Peyer's patch (tissue), 4 donors: Measurements from ENCODE around the gene CBX4. TPM values are rescaled to one million over a fixed set of nuclear protein-coding genes. Genes with fewer than 3 reads are reported as not detected.
"Not testable (repeated sequence)": the region's sequence is repeated elsewhere in the genome, so short reads cannot be mapped to it uniquely, and the experiment has no call there.

Source experiments
- DNase-seq, 3 donors: peaks; one replicate each; pipeline ENCODE4 v3.0.0-alpha.2; 2017 to 2019
- H3K27ac ChIP-seq, 4 donors: fragments of 200-600 bp; sonication (generic); one replicate each; pipeline ENCODE4 v1.5.1; 2016 to 2019
- H3K27me3 ChIP-seq, 2 donors: fragments of 200-600 bp; sonication (generic); one replicate each; pipeline ENCODE4 v1.5.1; 2019
- H3K36me3 ChIP-seq, 3 donors: fragments of 200-600 bp; sonication (generic); one replicate each; pipeline ENCODE4 v1.5.1; 2016 to 2019
- H3K4me1 ChIP-seq, 4 donors: fragments of 200-600 bp; sonication (generic); one replicate each; pipeline ENCODE4 v1.5.1; 2016 to 2019
- H3K4me3 ChIP-seq, 4 donors: fragments of 200-600 bp; sonication (generic); 1 replicate in 3 of 4; 2 replicates in 1 of 4; pipeline ENCODE4 v1.5.1; 2016 to 2019; ENCODE audit warnings: mild to moderate bottlenecking in 1 of 4
- H3K9me3 ChIP-seq, 4 donors: fragments of 200-600 bp; sonication (generic); one replicate each; pipeline ENCODE4 v1.5.1; 2016 to 2019; ENCODE audit warnings: mild to moderate bottlenecking in 1 of 4
- CTCF ChIP-seq, 6 experiments: fragments of 450-650 bp in 4 of 6; fragments of 200-600 bp in 2 of 6; sonication (generic) in 1 of 6; IDR thresholded peaks; one replicate each; pipeline ENCODE4 v1.5.1; 2017 to 2019; ENCODE audit warnings: antibody characterized with exemption in 6 of 6, mild to moderate bottlenecking in 3 of 6, moderate library complexity in 1 of 6
- POLR2A ChIP-seq, 2 donors: fragments of 450-650 bp; IDR thresholded peaks; one replicate each; pipeline ENCODE4 v1.5.1; 2017; ENCODE audit warnings: antibody characterized with exemption in 2 of 2, mild to moderate bottlenecking in 2 of 2, moderate library complexity in 2 of 2
- total RNA-seq, 4 donors: library from RNA; depleted of rRNA; stranded (reverse); fragments of >200 nt; gene quantifications; one replicate each; pipeline ENCODE4 v1.1.0, GENCODE V29; 2016

CBX4 gene
- total RNA-seq, 4 donors from 2014 or later: 4.9 to 19.0 (median 12.3) TPM

GRCh38 chr17:79857095-79857494 is 17.9 kb upstream of the CBX4 start:
- H3K27me3 ChIP-seq: no peaks in the 10 kb centered on the region
- no peak overlapping the region for H3K4me3 ChIP-seq
- no peaks in the 10 kb centered on the region for H3K9me3 ChIP-seq
- DNase-seq: no peak
- H3K4me1 ChIP-seq: peaks cover 0 to 14% (median 0%) of the 10 kb centered on the region in 4 donors
- TF ChIP-seq POLR2A (IDR thresholded peaks at IDR 0.05) (no peak), CTCF (IDR thresholded peaks at IDR 0.05) (no peak)
- H3K36me3 ChIP-seq: no peaks in the 10 kb centered on the region
- H3K27ac ChIP-seq: no peak overlapping the region

DNA sequence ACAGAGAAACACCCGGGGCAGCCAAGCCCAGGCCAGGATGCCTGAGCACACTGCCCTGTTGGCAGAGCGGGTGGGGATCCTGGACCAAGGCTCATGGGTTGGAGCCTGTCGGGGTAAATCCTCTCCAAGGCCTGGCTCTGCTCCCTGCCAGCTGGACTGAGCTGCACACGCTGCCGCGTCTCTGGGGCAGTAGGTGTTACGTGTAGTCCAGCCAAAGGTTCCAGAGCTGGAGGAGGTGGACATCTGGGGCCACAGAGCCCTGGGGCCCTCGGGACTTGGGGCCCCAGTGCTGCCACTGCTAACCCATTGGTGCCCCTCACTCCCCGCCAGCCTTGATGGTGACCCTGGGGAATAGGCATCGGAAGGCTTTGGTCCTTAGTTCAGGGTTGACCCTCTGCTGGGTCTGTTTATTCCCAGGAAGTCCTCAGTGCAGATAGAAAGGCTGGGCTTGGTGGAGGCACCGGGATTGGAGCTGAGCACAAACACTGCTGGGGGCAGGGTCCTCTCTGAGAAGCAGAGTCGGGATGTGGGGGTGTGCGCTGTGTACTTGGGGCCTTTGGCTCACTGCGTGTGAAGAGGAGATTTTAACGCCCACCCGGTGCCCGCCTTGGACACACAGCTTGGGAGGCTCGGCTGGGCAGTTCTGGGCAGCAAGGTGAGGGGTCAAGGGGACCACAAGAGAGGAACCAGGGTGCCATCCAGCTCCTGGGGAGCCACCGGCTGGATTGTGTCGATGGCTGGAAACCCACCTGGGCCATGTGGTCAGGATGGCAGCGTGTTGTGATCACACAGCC is 16.3 kb upstream of the CBX4 start:
- no peak for DNase-seq
- Histone ChIP-seq H3K36me3 (no peaks in the 10 kb centered on the region), H3K4me3 (no peak overlapping the region), H3K27ac (no peak overlapping the region), H3K9me3 (no peaks in the 10 kb centered on the region), H3K27me3 (no peaks in the 10 kb centered on the region), H3K4me1 (peaks cover 0 to 10% (median 0%) of the 10 kb centered on the region in 4 donors)
- no peak for TF ChIP-seq POLR2A (IDR thresholded peaks at IDR 0.05)

DNA sequence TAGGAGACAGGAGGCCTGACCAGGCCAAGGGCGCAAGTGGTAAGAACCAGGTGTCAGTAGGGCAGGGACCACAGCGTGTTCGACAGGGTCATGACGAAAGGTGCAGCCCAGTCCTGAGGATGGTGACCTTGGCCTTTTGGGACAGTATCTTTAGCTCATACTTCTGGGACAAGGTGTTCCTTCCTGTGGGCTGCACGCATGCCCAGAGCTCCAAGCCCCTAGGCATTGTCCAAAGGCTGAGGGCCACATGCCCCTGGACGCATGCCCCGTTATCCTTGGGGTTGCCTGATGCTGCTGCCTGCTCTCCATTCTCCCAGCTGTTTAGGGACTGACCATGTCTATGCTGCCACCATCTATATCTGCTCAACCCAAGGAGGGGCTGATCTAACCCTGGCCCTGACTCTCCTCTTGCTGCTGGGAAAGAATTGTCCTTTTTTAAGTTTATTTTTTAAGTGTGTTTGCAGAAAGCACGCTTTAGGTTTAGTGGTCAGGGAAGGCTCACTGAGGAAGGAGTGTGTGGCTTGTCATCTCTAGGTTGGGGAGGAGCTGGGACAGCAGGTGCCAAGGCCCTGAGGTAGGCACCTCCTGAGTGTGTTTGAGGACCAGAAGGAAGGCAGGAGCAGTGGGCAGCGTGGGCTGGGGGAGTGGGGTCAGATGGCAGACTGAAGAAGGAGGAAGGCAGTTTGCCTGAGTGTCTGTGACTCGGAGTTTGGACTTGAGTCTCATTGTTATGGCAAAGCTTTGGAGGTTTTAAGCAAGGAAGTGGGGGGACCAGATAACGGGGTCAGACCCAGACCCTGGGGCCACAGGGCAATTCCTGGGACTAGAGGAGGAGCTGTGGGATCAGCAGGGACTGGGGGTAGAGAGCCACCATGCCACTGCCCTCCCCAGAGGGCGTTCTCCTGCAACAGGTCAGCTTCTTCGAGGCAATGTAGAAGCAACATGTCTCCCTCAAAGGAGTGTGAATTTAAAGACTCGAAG is 15.1 kb upstream of the CBX4 start:
- Histone ChIP-seq H3K27me3 (no peaks in the 10 kb centered on the region), H3K36me3 (no peaks in the 10 kb centered on the region), H3K9me3 (no peaks in the 10 kb centered on the region), H3K4me3 (no peak overlapping the region), H3K27ac (no peak overlapping the region), H3K4me1 (peaks cover 0 to 10% (median 0%) of the 10 kb centered on the region in 4 donors)
- no peak for TF ChIP-seq CTCF (IDR thresholded peaks at IDR 0.05)
- TF ChIP-seq POLR2A (IDR thresholded peaks at IDR 0.05): no peak
- no peak for DNase-seq

DNA sequence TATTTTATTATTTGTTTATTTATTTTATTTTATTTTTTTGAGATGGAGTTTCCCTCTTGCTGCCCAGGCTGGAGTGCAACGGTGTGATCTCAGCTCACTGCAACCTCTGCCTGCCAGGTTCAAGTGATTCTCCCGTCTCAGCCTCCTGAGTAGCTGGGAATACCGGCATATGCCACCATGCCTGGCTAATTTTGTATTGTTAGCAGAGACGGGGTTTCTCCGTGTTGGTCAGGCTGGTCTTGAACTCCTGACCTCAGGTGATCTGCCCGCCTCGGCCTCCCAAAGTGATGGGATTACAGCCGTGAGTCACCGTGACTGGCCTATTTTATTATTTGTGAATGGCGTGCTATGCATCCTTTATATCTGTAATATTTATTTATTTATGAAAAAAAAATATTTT is 13.9 kb upstream of the CBX4 start:
- Histone ChIP-seq H3K27ac (peak overlapping the region in 2 of 4 donors; percentile 29 to 66), H3K4me3 (peak overlapping the region in 1 of 4 donors; percentile 4)
- not testable (repeated sequence) for H3K36me3 ChIP-seq, H3K4me1 ChIP-seq, DNase-seq, H3K9me3 ChIP-seq, H3K27me3 ChIP-seq

- H3K4me3 ChIP-seq: peak overlapping the region in 2 of 4 donors; percentile 4 to 44
- H3K9me3 ChIP-seq: no peaks in the 10 kb centered on the region
- H3K4me1 ChIP-seq: peaks cover 0 to 10% (median 0%) of the 10 kb centered on the region in 4 donors
- TF ChIP-seq POLR2A (IDR thresholded peaks at IDR 0.05) (peak in 1 of 2 donors; percentile 14), CTCF (IDR thresholded peaks at IDR 0.05) (no peak)
- no peaks in the 10 kb centered on the region for H3K27me3 ChIP-seq
- DNase-seq: peak in 1 of 3 donors; percentile 49
- peak overlapping the region in 2 of 4 donors; percentile 29 to 66 for H3K27ac ChIP-seq
- H3K36me3 ChIP-seq: no peaks in the 10 kb centered on the region
Measured at GRCh38 chr17:79852748-79853147, 13.5 kb upstream of the CBX4 start.

GRCh38 chr17:79851461-79851817 is 12.2 kb upstream of the CBX4 start:
- Histone ChIP-seq H3K4me1 (peaks cover 0 to 10% (median 0%) of the 10 kb centered on the region in 4 donors), H3K9me3 (no peaks in the 10 kb centered on the region)
- TF ChIP-seq POLR2A (IDR thresholded peaks at IDR 0.05): no peak
- no peak for TF ChIP-seq CTCF (IDR thresholded peaks at IDR 0.05)

More at GRCh38 chr17:79851461-79851817, 12.2 kb upstream of the CBX4 start:
- Histone ChIP-seq H3K36me3 (no peaks in the 10 kb centered on the region), H3K27ac (peak overlapping the region in 1 of 4 donors; percentile 8), H3K27me3 (no peaks in the 10 kb centered on the region), H3K4me3 (no peak overlapping the region)
- DNase-seq: peak in 2 of 3 donors; percentile 84 to 90
